OCI-LY3 (cell line): Measurements from ENCODE around the gene PMAIP1.

ENCODE experiments used
- H2AFZ ChIP-seq: fragments of 200-600, 300-600 bp; shearing (Covaris generic); 2 replicates; pipeline ENCODE4 v1.6.0; 2014; ENCODE audit warnings: antibody characterized with exemption, low read depth, low read length
- H3K27ac ChIP-seq: fragments of 200-600, 300-600 bp; sonication (generic); 2 replicates; pipeline ENCODE4 v1.5.1; 2014; ENCODE audit warnings: mild to moderate bottlenecking, low read length, moderate library complexity, mixed read lengths
- H3K27me3 ChIP-seq: fragments of 200-600, 300-600 bp; sonication (generic); 2 replicates; pipeline ENCODE4 v1.6.1; 2014; ENCODE audit warnings: low read depth, low read length, mixed read lengths
- H3K36me3 ChIP-seq: fragments of 200-600, 300-600 bp; sonication (generic); replicated peaks from 2 replicates; pipeline ENCODE3; 2014; ENCODE audit warnings: low read depth, low read length, mixed read lengths
- H3K4me1 ChIP-seq: fragments of 300-600, 200-600 bp; sonication (generic); 2 replicates; pipeline ENCODE4 v1.6.1; 2014; ENCODE audit warnings: low read length, mixed read lengths
- H3K4me2 ChIP-seq: fragments of 200-600, 300-600 bp; sonication (generic); 2 replicates; pipeline ENCODE4 v1.6.1; 2014; ENCODE audit warnings: low read length, mixed read lengths
- H3K4me3 ChIP-seq: fragments of 300-600, 200-600 bp; sonication (generic); 2 replicates; pipeline ENCODE4 v1.5.1; 2014; ENCODE audit warnings: antibody characterized with exemption, mild to moderate bottlenecking, low read length, moderate library complexity
- H3K79me2 ChIP-seq: fragments of 300-600, 200-600 bp; shearing (Covaris generic); 2 replicates; pipeline ENCODE4 v1.6.1; 2014; ENCODE audit warnings: mild to moderate bottlenecking, low read length, mixed read lengths
- H3K9ac ChIP-seq: fragments of 300-600, 200-600 bp; shearing (Covaris generic); 2 replicates; pipeline ENCODE4 v1.6.0; 2014; ENCODE audit warnings: mild to moderate bottlenecking, low read length, moderate library complexity
- H3K9me3 ChIP-seq: fragments of 200-600, 300-600 bp; shearing (Covaris generic); 2 replicates; pipeline ENCODE4 v1.6.1; 2014; ENCODE audit warnings: low read length, mixed read lengths; ENCODE audit not compliant: insufficient read depth
- H4K20me1 ChIP-seq: fragments of 200-600, 300-600 bp; sonication (generic); 2 replicates; pipeline ENCODE4 v1.6.1; 2016; ENCODE audit warnings: low read length, mixed read lengths; ENCODE audit not compliant: insufficient read depth
- EZH2phosphoT487 ChIP-seq: fragments of 200-600 bp; shearing (Covaris generic); IDR thresholded peaks from 2 replicates; pipeline ENCODE4 v1.6.1; 2018; ENCODE audit warnings: antibody characterized with exemption, mixed run types, low read depth
- TF ChIP-seq, protein P1 (sequence below): fragments of 200-600, 300-600 bp; sonication (generic); IDR thresholded peaks from 2 replicates; pipeline ENCODE4 v1.5.1; 2014; ENCODE audit warnings: antibody characterized with exemption, low read length, low read depth

The PMAIP1 gene

DNA sequence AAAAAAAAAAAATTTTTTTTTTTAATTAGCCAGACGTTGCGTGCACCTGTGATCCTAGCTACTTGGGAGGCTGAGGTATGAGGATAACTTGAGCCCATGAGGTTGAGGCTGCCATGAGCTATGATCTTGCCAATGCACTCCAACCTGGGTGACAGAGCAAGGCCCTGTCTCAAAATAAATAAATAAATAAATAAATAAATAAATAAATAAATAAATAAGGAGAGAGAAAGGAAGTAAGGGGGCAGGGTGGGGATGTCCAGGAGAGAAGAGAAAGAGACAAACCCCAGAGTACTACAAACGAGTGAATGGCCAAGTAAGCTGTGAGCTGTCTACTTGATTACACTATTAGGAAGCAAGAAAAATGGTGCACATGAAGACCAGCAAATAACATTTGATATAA, 7.7 kb upstream of the PMAIP1 start:
- Histone ChIP-seq H2AFZ (no peak overlapping the region), H4K20me1 (no peaks in the 10 kb centered on the region), H3K4me1 (peaks cover 7% of the 10 kb centered on the region), H3K4me3 (no peak overlapping the region), H3K9ac (no peak overlapping the region), H3K9me3 (no peaks in the 10 kb centered on the region), H3K27ac (no peak overlapping the region), H3K27me3 (no peaks in the 10 kb centered on the region), H3K36me3 (no peaks in the 10 kb centered on the region), H3K79me2 (no peaks in the 10 kb centered on the region), H3K4me2 (no peak overlapping the region)
- TF ChIP-seq, protein P1, sequence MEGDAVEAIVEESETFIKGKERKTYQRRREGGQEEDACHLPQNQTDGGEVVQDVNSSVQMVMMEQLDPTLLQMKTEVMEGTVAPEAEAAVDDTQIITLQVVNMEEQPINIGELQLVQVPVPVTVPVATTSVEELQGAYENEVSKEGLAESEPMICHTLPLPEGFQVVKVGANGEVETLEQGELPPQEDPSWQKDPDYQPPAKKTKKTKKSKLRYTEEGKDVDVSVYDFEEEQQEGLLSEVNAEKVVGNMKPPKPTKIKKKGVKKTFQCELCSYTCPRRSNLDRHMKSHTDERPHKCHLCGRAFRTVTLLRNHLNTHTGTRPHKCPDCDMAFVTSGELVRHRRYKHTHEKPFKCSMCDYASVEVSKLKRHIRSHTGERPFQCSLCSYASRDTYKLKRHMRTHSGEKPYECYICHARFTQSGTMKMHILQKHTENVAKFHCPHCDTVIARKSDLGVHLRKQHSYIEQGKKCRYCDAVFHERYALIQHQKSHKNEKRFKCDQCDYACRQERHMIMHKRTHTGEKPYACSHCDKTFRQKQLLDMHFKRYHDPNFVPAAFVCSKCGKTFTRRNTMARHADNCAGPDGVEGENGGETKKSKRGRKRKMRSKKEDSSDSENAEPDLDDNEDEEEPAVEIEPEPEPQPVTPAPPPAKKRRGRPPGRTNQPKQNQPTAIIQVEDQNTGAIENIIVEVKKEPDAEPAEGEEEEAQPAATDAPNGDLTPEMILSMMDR = no peak
- TF ChIP-seq EZH2phosphoT487 = no peak

DNA sequence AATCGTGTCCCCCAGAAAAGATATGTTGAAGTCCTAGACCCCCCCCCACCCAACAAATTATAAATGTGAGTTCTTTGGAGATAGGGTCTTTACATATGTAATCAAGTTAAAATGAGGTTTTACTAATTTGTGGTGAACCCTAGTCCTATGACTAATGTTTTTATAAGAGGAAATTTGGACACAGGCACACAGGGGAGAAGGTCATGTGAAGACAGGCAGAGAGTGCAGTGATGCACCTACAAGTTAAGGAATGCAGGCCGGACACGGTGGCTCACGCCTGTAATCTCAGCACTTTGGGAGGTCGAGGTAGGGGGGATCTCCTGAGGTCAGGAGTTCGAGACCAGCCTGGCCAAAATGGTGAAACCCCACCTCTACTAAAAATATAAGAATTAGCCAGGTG, 5.8 kb upstream of the PMAIP1 start:
- no peak for TF ChIP-seq EZH2phosphoT487
- TF ChIP-seq, protein P1 = no peak
- Histone ChIP-seq H3K36me3 (peaks cover 6% of the 10 kb centered on the region), H3K9ac (no peak overlapping the region)

DNA sequence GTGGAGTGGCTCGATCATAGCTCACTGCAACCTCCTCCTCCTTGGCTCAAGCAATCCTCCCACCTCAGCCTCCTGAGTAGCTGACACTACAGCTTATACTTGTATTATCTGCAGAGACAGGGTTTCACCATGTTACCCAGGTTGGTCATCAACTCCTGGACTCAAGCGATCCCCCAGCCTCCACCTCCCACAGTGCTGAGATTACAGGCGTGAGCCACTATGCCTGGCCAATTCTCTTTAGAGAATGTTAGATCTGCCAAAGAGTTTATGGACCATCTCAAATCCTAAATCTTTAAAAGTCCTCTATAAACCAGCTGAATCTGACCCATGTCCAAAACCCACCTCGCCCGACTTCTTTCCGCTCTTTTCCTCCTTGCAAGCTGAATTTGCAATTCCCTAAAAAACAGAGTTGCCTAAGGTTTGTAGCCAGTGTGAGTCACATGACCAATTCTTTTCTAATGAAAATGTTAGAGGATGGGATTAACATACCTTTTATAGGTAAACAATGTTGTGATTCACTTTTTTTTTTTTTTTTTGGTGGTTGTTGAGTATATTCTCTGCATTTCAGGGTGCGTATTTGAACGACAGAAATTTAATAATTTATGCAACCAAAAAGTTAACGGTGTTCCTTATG, 2.4 kb upstream of the PMAIP1 start:
- TF ChIP-seq, protein P1 = no peak
- no peak for TF ChIP-seq EZH2phosphoT487
- Histone ChIP-seq H3K27ac (no peak overlapping the region), H3K9ac (no peak overlapping the region), H2AFZ (no peak overlapping the region), H4K20me1 (peaks cover 16% of the 10 kb centered on the region), H3K9me3 (no peaks in the 10 kb centered on the region), H3K4me2 (no peak overlapping the region), H3K79me2 (peaks cover 45% of the 10 kb centered on the region), H3K4me3 (no peak overlapping the region), H3K27me3 (no peaks in the 10 kb centered on the region), H3K4me1 (peaks cover 12% of the 10 kb centered on the region), H3K36me3 (peaks cover 27% of the 10 kb centered on the region)

More for the DNA sequence above, 5.8 kb upstream of the PMAIP1 start:
- Histone ChIP-seq H4K20me1 (no peaks in the 10 kb centered on the region), H3K79me2 (peaks cover 12% of the 10 kb centered on the region), H3K9me3 (no peaks in the 10 kb centered on the region), H3K27ac (no peak overlapping the region), H3K4me3 (no peak overlapping the region), H3K4me1 (peaks cover 15% of the 10 kb centered on the region), H3K27me3 (no peaks in the 10 kb centered on the region), H2AFZ (no peak overlapping the region), H3K4me2 (no peak overlapping the region)

DNA sequence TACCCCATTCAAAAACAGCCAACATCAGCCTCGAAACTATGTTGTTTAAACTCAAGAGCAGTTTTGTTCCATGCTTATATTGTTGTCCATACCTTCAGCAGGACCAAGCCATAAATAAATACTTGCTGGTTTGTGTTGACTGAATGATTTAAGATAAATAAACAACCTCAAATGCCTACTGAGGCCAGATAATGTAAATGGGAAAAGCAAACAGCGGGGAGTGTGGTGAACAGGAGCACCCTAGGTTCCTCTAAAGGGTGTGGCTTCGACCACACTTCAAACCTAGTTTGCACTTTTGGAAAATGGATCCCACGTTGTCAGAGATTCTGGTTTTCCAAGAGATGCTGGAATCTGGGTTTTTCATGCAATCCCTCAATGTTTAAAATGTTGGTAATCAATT, 1.7 kb upstream of the PMAIP1 start:
- Histone ChIP-seq H3K36me3 (peaks cover 34% of the 10 kb centered on the region), H3K79me2 (peaks cover 52% of the 10 kb centered on the region), H3K4me3 (no peak overlapping the region), H3K27ac (no peak overlapping the region), H2AFZ (no peak overlapping the region), H3K9ac (no peak overlapping the region), H4K20me1 (peaks cover 23% of the 10 kb centered on the region), H3K27me3 (no peaks in the 10 kb centered on the region), H3K4me1 (peaks cover 19% of the 10 kb centered on the region), H3K9me3 (no peaks in the 10 kb centered on the region), H3K4me2 (no peak overlapping the region)
- TF ChIP-seq, protein P1 = no peak
- TF ChIP-seq EZH2phosphoT487 = no peak
